Right cardiac atrium (tissue), 5 donors: Measurements from ENCODE around the gene RUNX3. TPM values are rescaled to one million over a fixed set of nuclear protein-coding genes. Genes with fewer than 3 reads are reported as not detected.

Source experiments
- ATAC-seq, 2 donors: fragments of 200-7000 bp; cut with Tn5 transposase; one replicate each; pipeline versions ENCODE4 v1.8.0 to v1.9.1; 2020; ENCODE audit warnings: moderate library complexity in 2 of 2, mild to moderate bottlenecking in 1 of 2
- DNase-seq, 3 donors: peaks; one replicate each; pipeline ENCODE4 v3.0.0-alpha.2; 2020
- H3K27ac ChIP-seq: one replicate; pipeline ENCODE4 v1.5.1; 2013; ENCODE audit warnings: mild to moderate bottlenecking, low read length, control low read depth, moderate library complexity
- H3K27me3 ChIP-seq: one replicate; pipeline ENCODE4 v1.6.1; 2013; ENCODE audit not compliant: control insufficient read depth, insufficient read depth
- H3K4me1 ChIP-seq: one replicate; pipeline ENCODE4 v1.6.1; 2013; ENCODE audit warnings: low read length; ENCODE audit not compliant: control insufficient read depth, insufficient read depth
- H3K4me3 ChIP-seq: one replicate; pipeline ENCODE4 v1.5.1; 2013; ENCODE audit warnings: low read length, control low read depth
- H3K9me3 ChIP-seq: one replicate; pipeline ENCODE4 v1.6.1; 2013; ENCODE audit warnings: low read length; ENCODE audit not compliant: control insufficient read depth
- WGBS: extraction: QIAGEN DNeasy Blood & Tissue Kit; methylation state at CpG from one replicate; pipeline ENCODE4 v1.1.7; 2013; 5-methylcytosine and 5-hydroxymethylcytosine counted together
- intact Hi-C, 4 donors: fragments of 100-400 bp; cut with DNase I; formaldehyde crosslinking; loops; one replicate each; pipeline versions ENCODE4 v1.11.0 to v1.14.0; 2022 to 2023
- polyA plus RNA-seq: library from polyadenylated mRNA; stranded (reverse); fragments of 200-250 nt; gene quantifications from one replicate; pipeline ENCODE4 v1.2.3, GENCODE V29; 2013
- total RNA-seq, 4 donors: library from RNA; stranded (reverse); fragmentation: NEBNext Ultra II Directional; extraction: Animal tissue kit (Norgen Biotek cat#: 25700); gene quantifications; one replicate each; pipeline ENCODE4 v1.2.1, GENCODE V29; 2021
- donor health status: healthy with polysubstance abuse.
- donor health status: DM: no; HTN: yes; CAD: no.
- donor health status: DM: no; HTN: no; CAD: no.
- donor health status: DM: no; HTN: yes; CAD: no; lungs with severe emphysema.
- donor health status: DM: yes; HTN: yes; CAD: no.

RUNX3 gene
- total and polyA plus RNA-seq, 5 donors = 0.34 to 1.8 (median 0.89) TPM

GRCh38 chr1:24933468-24933867, 3.4 kb upstream of the RUNX3 start:
- DNase-seq (no peak), ATAC-seq (no peak)
- H3K27ac ChIP-seq = no peak overlapping the region
- intact Hi-C loops = loop anchor here in 2 of 4 donors (10.0 kb wide), 2 partner anchors 171 to 271 kb away; no protein-coding TSS in a partner anchor
- no peaks in the 10 kb centered on the region for H3K9me3 ChIP-seq
- no peak overlapping the region for H3K4me3 ChIP-seq
- no peaks in the 10 kb centered on the region for H3K4me1 ChIP-seq
- H3K27me3 ChIP-seq = no peaks in the 10 kb centered on the region
- 58% methylated on average over 12 of the region's 12 CpGs for WGBS

GRCh38 chr1:24932725-24933294, 2.7 kb upstream of the RUNX3 start:
- intact Hi-C loops = loop anchor here in 2 of 4 donors (10.0 kb wide), 2 partner anchors 172 to 272 kb away; no protein-coding TSS in a partner anchor
- WGBS = 46% methylated on average over 13 of the region's 13 CpGs
- DNase-seq (no peak), ATAC-seq (no peak)
- Histone ChIP-seq H3K27ac (no peak overlapping the region), H3K27me3 (no peaks in the 10 kb centered on the region), H3K4me1 (no peaks in the 10 kb centered on the region), H3K4me3 (no peak overlapping the region), H3K9me3 (no peaks in the 10 kb centered on the region)

GRCh38 chr1:24932284-24932683, 2.2 kb upstream of the RUNX3 start:
- DNase-seq = peak; percentile 36 to 82 (median 76)
- intact Hi-C loops = loop anchor here in 2 of 4 donors (10.0 kb wide), 2 partner anchors 173 to 273 kb away; no protein-coding TSS in a partner anchor
- Histone ChIP-seq H3K4me3 (peak overlapping the region; percentile 3), H3K27ac (no peak overlapping the region), H3K27me3 (no peaks in the 10 kb centered on the region), H3K9me3 (no peaks in the 10 kb centered on the region), H3K4me1 (no peaks in the 10 kb centered on the region)
- ATAC-seq = peak; percentile 62 to 66
- 3% methylated on average over 34 of the region's 34 CpGs for WGBS

GRCh38 chr1:24931468-24932231, 1.6 kb upstream of the RUNX3 start:
- Histone ChIP-seq H3K27ac (no peak overlapping the region), H3K4me3 (peak overlapping the region; percentile 3), H3K9me3 (no peaks in the 10 kb centered on the region), H3K4me1 (no peaks in the 10 kb centered on the region), H3K27me3 (no peaks in the 10 kb centered on the region)
- intact Hi-C loops = loop anchor here in 2 of 4 donors (10.0 kb wide), 2 partner anchors 173 to 273 kb away; no protein-coding TSS in a partner anchor
- no peak for ATAC-seq
- WGBS = 14% methylated on average over 63 of the region's 63 CpGs
- DNase-seq = no peak

- Histone ChIP-seq H3K4me3 (no peak overlapping the region), H3K4me1 (no peaks in the 10 kb centered on the region), H3K27ac (no peak overlapping the region), H3K9me3 (no peaks in the 10 kb centered on the region), H3K27me3 (no peaks in the 10 kb centered on the region)
- ATAC-seq (no peak), DNase-seq (no peak)
- WGBS = 13% methylated on average over 21 of the region's 21 CpGs
- intact Hi-C loops = loop anchor here in 2 of 4 donors (10.0 kb wide), 2 partner anchors 174 to 274 kb away; no protein-coding TSS in a partner anchor
Measured at GRCh38 chr1:24931146-24931467, 1.0 kb upstream of the RUNX3 start.

GRCh38 chr1:24929398-24930259, 447 bp downstream of the RUNX3 start:
- 2% methylated on average over 129 of the region's 129 CpGs for WGBS
- peak in 1 of 2 donors; percentile 19 for ATAC-seq
- Histone ChIP-seq H3K9me3 (no peaks in the 10 kb centered on the region), H3K27ac (no peak overlapping the region), H3K4me1 (no peaks in the 10 kb centered on the region), H3K4me3 (peak overlapping the region; percentile 42), H3K27me3 (no peaks in the 10 kb centered on the region)
- DNase-seq = peak in 1 of 3 donors; percentile 14
- intact Hi-C loops = loop anchor here in 2 of 4 donors (10.0 kb wide), 2 partner anchors 175 to 275 kb away; no protein-coding TSS in a partner anchor

GRCh38 chr1:24928689-24929397, 1.2 kb downstream of the RUNX3 start:
- intact Hi-C loops = no loop called here
- Histone ChIP-seq H3K27me3 (no peaks in the 10 kb centered on the region), H3K4me1 (no peaks in the 10 kb centered on the region), H3K27ac (no peak overlapping the region), H3K4me3 (peak overlapping the region; percentile 6), H3K9me3 (no peaks in the 10 kb centered on the region)
- WGBS = 4% methylated on average over 48 of the region's 48 CpGs
- no peak for ATAC-seq
- no peak for DNase-seq

- Histone ChIP-seq H3K27ac (no peak overlapping the region), H3K4me1 (no peaks in the 10 kb centered on the region), H3K9me3 (no peaks in the 10 kb centered on the region), H3K4me3 (peak overlapping the region; percentile 6), H3K27me3 (no peaks in the 10 kb centered on the region)
- intact Hi-C loops = no loop called here
- 10% methylated on average over 15 of the region's 15 CpGs for WGBS
- ATAC-seq (no peak), DNase-seq (no peak)
Measured at GRCh38 chr1:24927988-24928688, 1.9 kb downstream of the RUNX3 start.

- H3K27me3 ChIP-seq = no peaks in the 10 kb centered on the region
- H3K4me1 ChIP-seq = no peaks in the 10 kb centered on the region
- no peak for DNase-seq
- H3K9me3 ChIP-seq = no peaks in the 10 kb centered on the region
- ATAC-seq = no peak
- WGBS = 34% methylated on average over 17 of the region's 17 CpGs
- intact Hi-C loops = no loop called here
- no peak overlapping the region for H3K27ac ChIP-seq
- H3K4me3 ChIP-seq = no peak overlapping the region
Measured at GRCh38 chr1:24927473-24927872, 2.6 kb downstream of the RUNX3 start.
